Body of pancreas (tissue), 4 donors: ENCODE results near the gene MUS81. TPM values are rescaled to one million over a fixed set of nuclear protein-coding genes. Genes with fewer than 3 reads are reported as not detected.
"Not testable (repeated sequence)": the region's sequence is repeated elsewhere in the genome, so short reads cannot be mapped to it uniquely, and the experiment has no call there.

ENCODE experiments used
- ATAC-seq: fragments of 150-250 bp; one replicate; pipeline ENCODE4 v1.9.1; 2016
- DNase-seq, 4 donors: peaks; one replicate each; pipeline ENCODE4 v3.0.0-alpha.2; 2019
- H3K27ac ChIP-seq, 4 donors: fragments of 200-600 bp; sonication (generic); 1 replicate in 3 of 4; 2 replicates in 1 of 4; pipeline versions ENCODE4 v1.5.1 to v1.6.1; 2016 to 2019; ENCODE audit warnings: mild to moderate bottlenecking in 1 of 4, mixed read lengths in 1 of 4, moderate library complexity in 1 of 4
- H3K27me3 ChIP-seq, 2 donors: fragments of 200-600 bp; sonication (generic); one replicate each; pipeline ENCODE4 v1.6.0; 2016; ENCODE audit warnings: mild to moderate bottlenecking in 1 of 2
- H3K36me3 ChIP-seq, 2 donors: fragments of 200-600 bp; sonication (generic); replicated peaks in 1 of 2; 2 replicates each; pipeline ENCODE4 v1.5.1; 2016; ENCODE audit warnings: low read depth in 2 of 2; ENCODE audit not compliant: insufficient read depth in 1 of 2
- H3K4me1 ChIP-seq: fragments of 200-600 bp; sonication (generic); one replicate; pipeline ENCODE4 v1.6.0; 2016
- H3K4me3 ChIP-seq, 2 donors: fragments of 200-600 bp; sonication (generic); 1 replicate in 1 of 2; 2 replicates in 1 of 2; pipeline ENCODE4 v1.5.1; 2016 to 2019
- H3K9me3 ChIP-seq, 3 donors: fragments of 200-600 bp; sonication (generic); 1 replicate in 2 of 3; 2 replicates in 1 of 3; pipeline ENCODE4 v1.5.1; 2016
- CTCF ChIP-seq, 7 experiments: fragments of 450-650 bp in 4 of 7; fragments of 200-600 bp in 3 of 7; sonication (generic) in 3 of 7; IDR thresholded peaks; one replicate each; pipeline ENCODE4 v1.5.1; 2016 to 2019; ENCODE audit warnings: antibody characterized with exemption in 7 of 7
- POLR2A ChIP-seq, 3 donors: fragments of 450-650 bp; IDR thresholded peaks; one replicate each; pipeline ENCODE4 v1.6.1; 2016; ENCODE audit warnings: antibody characterized with exemption in 3 of 3, mild to moderate bottlenecking in 2 of 3
- WGBS, 2 donors: methylation state at CpG; one replicate each; pipeline ENCODE4 v1.1.5; 2017; 5-methylcytosine and 5-hydroxymethylcytosine counted together
- intact Hi-C: fragments of 100-400 bp; cut with DNase I; formaldehyde crosslinking; loops from one replicate; pipeline ENCODE4 v1.15.1; 2023
- total RNA-seq, 2 donors: library from RNA; depleted of rRNA; stranded (reverse); fragments of >200 nt; gene quantifications; one replicate each; pipeline ENCODE4 v1.1.0, GENCODE V29; 2016

MUS81 gene
- total RNA-seq, 2 donors from 2014 or later, result 38.2 to 40.5 TPM

GRCh38 chr11:65887723-65888162 lies 27.5 kb downstream of the MUS81 start:
- WGBS, 2 donors, result 2 to 7% methylated on average over 12 to 23 of the region's 23 CpGs
- Histone ChIP-seq H3K27me3 (no peaks in the 10 kb centered on the region), H3K4me3 (peak overlapping the region; percentile 51 to 58), H3K27ac (peak overlapping the region; percentile 74 to 91 (median 87)), H3K36me3 (peaks cover 0 to 7% of the 10 kb centered on the region in 2 donors), H3K9me3 (no peaks in the 10 kb centered on the region), H3K4me1 (peaks cover 51% of the 10 kb centered on the region)
- ATAC-seq, result no peak
- DNase-seq, result no peak
- TF ChIP-seq CTCF (IDR thresholded peaks at IDR 0.05), result no peak
- TF ChIP-seq POLR2A (IDR thresholded peaks at IDR 0.05), result no peak
- intact Hi-C loops, result no loop called here

- TF ChIP-seq CTCF (IDR thresholded peaks at IDR 0.05) (peak; percentile 80 to 96 (median 95)), POLR2A (IDR thresholded peaks at IDR 0.05) (peak; percentile 79 to 92 (median 91))
- peaks cover 51% of the 10 kb centered on the region for H3K4me1 ChIP-seq
- intact Hi-C loops, result no loop called here
- peak within 1 kb of the TSS; percentile 85 to 91 (median 88) for H3K27ac ChIP-seq
- ATAC-seq (peak; percentile 86), DNase-seq (peak; percentile 97 to 98 (median 98))
- H3K27me3 ChIP-seq, result no peaks in the 10 kb centered on the region
- H3K4me3 ChIP-seq, result peak within 1 kb of the TSS; percentile 51 to 58
- peaks cover 0 to 7% of the 10 kb centered on the region in 2 donors for H3K36me3 ChIP-seq
- 0% methylated on average over 28 to 52 of the region's 57 CpGs for WGBS, 2 donors
- H3K9me3 ChIP-seq, result no peaks in the 10 kb centered on the region
Observed at GRCh38 chr11:65888163-65888814, 28.1 kb downstream of the MUS81 start, which contains the start of gene FIBP. Gene FIBP (minus strand): TSS chr11:65888471. CDS start chr11:65888418, 53 bp downstream.

- H3K9me3 ChIP-seq, result no peaks in the 10 kb centered on the region
- peak in 3 of 7 experiments; percentile 16 to 36 (median 20) for TF ChIP-seq CTCF (IDR thresholded peaks at IDR 0.05)
- TF ChIP-seq POLR2A (IDR thresholded peaks at IDR 0.05), result peak; percentile 64 to 85 (median 74)
- no peaks in the 10 kb centered on the region for H3K36me3 ChIP-seq
- H3K4me1 ChIP-seq, result peaks cover 46% of the 10 kb centered on the region
- intact Hi-C loops, result no loop called here
- peak within 1 kb of the TSS; percentile 3 to 58 for H3K4me3 ChIP-seq
- H3K27ac ChIP-seq, result peak within 1 kb of the TSS; percentile 66 to 91 (median 87)
- H3K27me3 ChIP-seq, result no peaks in the 10 kb centered on the region
- peak; percentile 97 to 98 (median 98) for DNase-seq
- WGBS, 2 donors, result 0 to 4% methylated on average over 16 to 70 of the region's 94 CpGs
- ATAC-seq, result peak; percentile 80
Observed at GRCh38 chr11:65890324-65891218, 30.3 kb downstream of the MUS81 start, which contains the start of gene CCDC85B. Gene CCDC85B (plus strand): TSS chr11:65890673. CDS start chr11:65890784, 111 bp downstream.

GRCh38 chr11:65891219-65892136 lies 31.2 kb downstream of the MUS81 start:
- Histone ChIP-seq H3K4me1 (peaks cover 46% of the 10 kb centered on the region), H3K4me3 (peak overlapping the region; percentile 3 to 58), H3K27ac (peak overlapping the region; percentile 0 to 91 (median 87)), H3K27me3 (no peaks in the 10 kb centered on the region), H3K9me3 (no peaks in the 10 kb centered on the region), H3K36me3 (no peaks in the 10 kb centered on the region)
- peak in 2 of 3 donors; percentile 16 to 23 for TF ChIP-seq POLR2A (IDR thresholded peaks at IDR 0.05)
- TF ChIP-seq CTCF (IDR thresholded peaks at IDR 0.05), result no peak
- 18 to 45% methylated on average over 13 to 55 of the region's 57 CpGs for WGBS, 2 donors
- ATAC-seq (no peak), DNase-seq (no peak)
- intact Hi-C loops, result no loop called here

- intact Hi-C loops, H3K27me3 ChIP-seq, H3K36me3 ChIP-seq, H3K4me3 ChIP-seq, DNase-seq, ATAC-seq, H3K9me3 ChIP-seq: not testable (repeated sequence)
- peaks cover 43% of the 10 kb centered on the region for H3K4me1 ChIP-seq
- peak overlapping the region in 3 of 4 donors; percentile 0 to 85 (median 24) for H3K27ac ChIP-seq
- 84% methylated on average over 5 of the region's 5 CpGs; no CpG with 5 or more reads in 1 of the 2 donors for WGBS, 2 donors
Observed at GRCh38 chr11:65892137-65892540, 31.9 kb downstream of the MUS81 start.
